Endothelial cell of umbilical vein (primary cell): Measurements from ENCODE around the gene LAMB2. TPM values are rescaled to one million over a fixed set of nuclear protein-coding genes. Genes with fewer than 3 reads are reported as not detected.

Experiments used
- BruUV-seq: library from RNA; stranded (reverse); fragments of 400-500 nt; replicated peaks from 2 replicates; lab custom pipeline; 2021; lab: Mats Ljungman, UMichigan
- CTCF ChIA-PET: fragments of 300-600, 350-600 bp; sonication (Branson Sonifier 250); formaldehyde crosslinking; loops from one replicate; lab custom pipeline; 2021; ENCODE audit warnings: antibody characterized with exemption, inconsistent platforms; lab: Charles Lee
- POLR2A ChIA-PET: fragments of 300-600, 350-600 bp; sonication (Branson Sonifier 250); formaldehyde crosslinking; loops from one replicate; lab custom pipeline; 2021; ENCODE audit warnings: antibody characterized with exemption, inconsistent platforms; lab: Charles Lee
- DNase-seq: peaks from one replicate; pipeline ENCODE4 v3.0.0-alpha.2; 2011; ENCODE audit warnings: low read depth, low spot score
- FAIRE-seq: peaks from 2 replicates; lab custom pipeline; 2011; peaks lifted over from hg19 to GRCh38; lab: Jason Lieb, UNC
- H2AFZ ChIP-seq: 2 replicates; pipeline ENCODE4 v1.6.0; 2012; ENCODE audit warnings: low read depth, low read length, control low read depth, inconsistent platforms
- H3K27ac ChIP-seq: 2 replicates; pipeline ENCODE4 v1.5.1; 2011; ENCODE audit warnings: low read depth, mild to moderate bottlenecking, control low read depth, low read length, moderate library complexity; ENCODE audit not compliant: insufficient read depth
- H3K27me3 ChIP-seq, 2 experiments: 2 replicates each; pipeline versions ENCODE4 v1.6.0 to v1.6.1; 2011; ENCODE audit warnings: low read length in 2 of 2, mixed read lengths in 1 of 2; ENCODE audit not compliant: control insufficient read depth in 2 of 2, insufficient read depth in 2 of 2
- H3K36me3 ChIP-seq, 2 experiments: 2 replicates in 1 of 2; 3 replicates in 1 of 2; pipeline ENCODE4 v1.5.1; 2011; ENCODE audit warnings: low read length in 2 of 2, mild to moderate bottlenecking in 1 of 2, moderate library complexity in 1 of 2; ENCODE audit not compliant: control insufficient read depth in 2 of 2, insufficient read depth in 2 of 2; ENCODE audit errors: extremely low read depth in 1 of 2
- H3K4me1 ChIP-seq: 3 replicates; pipeline ENCODE4 v1.5.1; 2011; ENCODE audit warnings: mild to moderate bottlenecking, low read length; ENCODE audit not compliant: control insufficient read depth, insufficient read depth; ENCODE audit errors: extremely low read depth
- H3K4me2 ChIP-seq: 2 replicates; pipeline ENCODE4 v1.6.1; 2011; ENCODE audit warnings: low read length, control low read depth, mixed read lengths; ENCODE audit not compliant: insufficient read depth
- H3K4me3 ChIP-seq, 3 experiments: fragments of 200-600 bp in 1 of 3; sonication (generic), shearing (Covaris generic) in 1 of 3; replicated peaks in 1 of 3; 2 replicates each; pipeline ENCODE4 v1.5.1; 2011 to 2016; ENCODE audit warnings: control low read depth in 3 of 3, low read length in 3 of 3, mild to moderate bottlenecking in 2 of 3, inconsistent platforms in 1 of 3, low read depth in 1 of 3, moderate library complexity in 1 of 3; ENCODE audit not compliant: insufficient read depth in 1 of 3
- H3K79me2 ChIP-seq: 2 replicates; pipeline ENCODE4 v1.6.0; 2012; ENCODE audit warnings: low read length, inconsistent platforms; ENCODE audit not compliant: control insufficient read depth, insufficient read depth
- H3K9ac ChIP-seq: replicated peaks from 2 replicates; pipeline ENCODE3; 2011; ENCODE audit warnings: low read length, control low read depth; ENCODE audit not compliant: insufficient read depth; ENCODE audit errors: extremely low read depth
- H3K9me1 ChIP-seq: replicated peaks from 3 replicates; pipeline ENCODE4 v1.6.0; 2011; ENCODE audit warnings: mild to moderate bottlenecking, low read length; ENCODE audit not compliant: control insufficient read depth, insufficient read depth; ENCODE audit errors: extremely low read depth
- H3K9me3 ChIP-seq: replicated peaks from 2 replicates; pipeline ENCODE4 v1.5.1; 2012; ENCODE audit warnings: low read length, inconsistent platforms; ENCODE audit not compliant: control insufficient read depth, insufficient read depth
- H4K20me1 ChIP-seq: replicated peaks from 2 replicates; pipeline ENCODE3; 2011; ENCODE audit warnings: mild to moderate bottlenecking, low read length; ENCODE audit not compliant: control insufficient read depth, insufficient read depth; ENCODE audit errors: extremely low read depth
- EZH2 ChIP-seq: IDR thresholded peaks from 2 replicates; pipeline ENCODE4 v1.6.1; 2012; ENCODE audit warnings: borderline replicate concordance, low read depth, mild to moderate bottlenecking, moderate library complexity, low read length, inconsistent platforms; ENCODE audit not compliant: severe bottlenecking
- FOS ChIP-seq: IDR thresholded peaks from 2 replicates; pipeline ENCODE4 v1.6.1; 2011; ENCODE audit warnings: mild to moderate bottlenecking, low read length, moderate library complexity, borderline replicate concordance; ENCODE audit not compliant: insufficient read depth
- GATA2 ChIP-seq: IDR thresholded peaks from 2 replicates; pipeline ENCODE4 v1.7.0; 2011; ENCODE audit warnings: low read depth, mild to moderate bottlenecking, moderate library complexity, mixed read lengths, low read length; ENCODE audit not compliant: insufficient read length, insufficient read depth
- JUN ChIP-seq: IDR thresholded peaks from 2 replicates; pipeline ENCODE4 v1.6.1; 2011; ENCODE audit warnings: borderline replicate concordance, low read depth; ENCODE audit not compliant: insufficient read length, insufficient read depth
- MYC ChIP-seq: IDR thresholded peaks from one replicate; pipeline ENCODE4 v1.6.1; 2011; ENCODE audit warnings: mild to moderate bottlenecking, low read depth, low read length
- POLR2A ChIP-seq: IDR thresholded peaks from 2 replicates; pipeline ENCODE4 v1.6.1; 2012; ENCODE audit warnings: low read depth, mild to moderate bottlenecking, control low read depth, low read length
- POLR2AphosphoS5 ChIP-seq: IDR thresholded peaks from 2 replicates; pipeline ENCODE4 v1.6.1; 2012; ENCODE audit warnings: low read depth, mild to moderate bottlenecking, control low read depth, low read length, moderate library complexity; ENCODE audit not compliant: insufficient read depth
- dilution Hi-C: fragments of 300-500 bp; cut with MboI; formaldehyde crosslinking; loops from one replicate; pipeline ENCODE4 v1.15.0; 2019; ENCODE audit warnings: low sequenced_read_pairs; ENCODE audit not compliant: extremely low pct_ligation_motif_present
- intact Hi-C: fragments of 100-400 bp; cut with micrococcal nuclease; formaldehyde crosslinking; loops from one replicate; pipeline ENCODE4 v1.10.0; 2022
- polyA plus RNA-seq, 4 experiments: library from polyadenylated mRNA; depleted of rRNA in 3 of 4; stranded (reverse) in 3 of 4; unstranded in 1 of 4; fragments of >200 nt; gene quantifications; 2 replicates each; pipeline versions ENCODE4 v1.2.1 to v1.2.3, GENCODE V29; 2011 to 2012; ENCODE audit warnings: missing spikeins in 1 of 4
- total RNA-seq: library from RNA; stranded (reverse); gene quantifications from 2 replicates; pipeline ENCODE4 v1.2.3, GENCODE V29; 2021
- TF ChIP-seq, protein P1 (sequence below), 2 donors: IDR thresholded peaks; 1 replicate in 1 of 2; 2 replicates in 1 of 2; pipeline ENCODE4 v1.5.1; 2011; ENCODE audit warnings: low read length in 2 of 2, mild to moderate bottlenecking in 2 of 2, moderate library complexity in 2 of 2, control low read depth in 1 of 2, inconsistent platforms in 1 of 2, low read depth in 1 of 2; ENCODE audit not compliant: insufficient read depth in 1 of 2; ENCODE audit errors: extremely low read depth in 1 of 2
- TF ChIP-seq, protein P2 (sequence below): IDR thresholded peaks from 2 replicates; pipeline ENCODE4 v1.6.1; 2011; ENCODE audit not compliant: insufficient read depth, insufficient read length

Gene LAMB2
- total and polyA plus RNA-seq, 2 donors (not counting 3 experiments of a cell fraction or from before 2014, with no cell fraction given), result 423 to 764 TPM

DNA sequence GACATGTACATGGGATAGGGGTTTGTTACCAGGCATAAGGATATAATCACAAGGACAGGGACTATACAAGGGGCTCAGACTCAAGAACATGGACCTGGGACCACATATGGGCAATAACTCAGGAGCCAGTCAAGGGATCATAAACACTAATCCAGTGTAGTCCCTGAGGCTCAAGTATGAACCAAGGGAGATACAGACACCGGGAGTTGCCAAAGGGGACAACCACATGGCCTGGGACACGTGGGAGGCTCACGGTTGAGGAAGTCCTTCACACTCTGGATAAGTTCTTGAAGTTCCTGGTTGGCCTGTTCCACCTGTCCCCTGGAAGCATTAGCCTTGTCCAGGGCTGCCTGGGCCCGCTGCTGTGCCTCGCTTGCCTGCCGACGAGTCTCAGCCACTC lies 10.4 kb downstream of the LAMB2 start:
- no peaks in the 10 kb centered on the region for H4K20me1 ChIP-seq
- H3K4me1 ChIP-seq, result peaks cover 12% of the 10 kb centered on the region
- H3K36me3 ChIP-seq, result peaks cover 7 to 59% of the 10 kb centered on the region in 2 experiments
- no peak for TF ChIP-seq JUN
- TF ChIP-seq POLR2AphosphoS5, result no peak
- no peak for TF ChIP-seq EZH2
- H3K4me3 ChIP-seq, result no peak overlapping the region
- BruUV-seq, result no TSS peak
- H3K9ac ChIP-seq, result no peak overlapping the region
- ChIA-PET POLR2A (no interaction called here), CTCF (interaction anchor here (1.1 kb wide), 2 partner anchors 10 to 327 kb away, joined by 3 read pairs; partner anchors contain the start of gene LAMB2)
- no peaks in the 10 kb centered on the region for H3K9me3 ChIP-seq
- no peaks in the 10 kb centered on the region for H3K27me3 ChIP-seq
- peaks cover 14% of the 10 kb centered on the region for H3K79me2 ChIP-seq
- dilution Hi-C loops, result no loop called here
- H3K27ac ChIP-seq, result no peak overlapping the region
- no peak for FAIRE-seq
- no peak overlapping the region for H3K4me2 ChIP-seq
- DNase-seq, result no peak
- no peaks in the 10 kb centered on the region for H3K9me1 ChIP-seq
- intact Hi-C loops, result no loop called here
- H2AFZ ChIP-seq, result no peak overlapping the region

DNA sequence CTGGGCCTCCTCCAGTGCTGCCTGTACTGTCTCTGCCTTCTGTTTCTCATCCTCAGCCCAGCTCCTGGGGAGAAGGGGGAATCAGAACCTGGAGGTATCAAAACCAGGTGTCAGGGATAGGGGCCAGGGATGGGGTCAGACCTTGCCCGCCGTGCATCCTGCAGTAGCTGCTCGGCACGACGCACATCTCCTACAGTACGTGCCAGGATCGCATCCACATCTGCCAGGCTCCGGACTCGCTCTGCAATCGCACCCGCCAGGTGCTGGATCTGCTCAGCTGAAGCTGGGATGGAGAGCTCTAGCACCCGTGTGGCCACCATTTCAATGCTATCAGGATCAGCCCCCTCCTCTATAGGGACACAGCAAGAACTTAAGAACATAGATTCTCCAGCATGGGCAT lies 10.8 kb downstream of the LAMB2 start:
- intact Hi-C loops, result no loop called here
- peaks cover 12% of the 10 kb centered on the region for H3K4me1 ChIP-seq
- no peak overlapping the region for H3K4me2 ChIP-seq
- H3K36me3 ChIP-seq, result peaks cover 7 to 63% of the 10 kb centered on the region in 2 experiments
- peaks cover 14% of the 10 kb centered on the region for H3K79me2 ChIP-seq
- ChIA-PET CTCF (interaction anchor here (1.1 to 2.5 kb wide), 4 partner anchors 10 to 327 kb away, joined by 3 to 19 read pairs (median 7); partner anchors contain the start of genes LAMB2 and QRICH1), POLR2A (interaction anchor here (1.7 kb wide), 1 partner anchor 29 kb away, joined by 7 read pairs; the partner anchor contains the start of gene QRICH1)
- TF ChIP-seq EZH2 (no peak), POLR2A (no peak), GATA2 (no peak), POLR2AphosphoS5 (no peak), JUN (no peak), MYC (no peak), FOS (no peak)
- TF ChIP-seq, protein P1, sequence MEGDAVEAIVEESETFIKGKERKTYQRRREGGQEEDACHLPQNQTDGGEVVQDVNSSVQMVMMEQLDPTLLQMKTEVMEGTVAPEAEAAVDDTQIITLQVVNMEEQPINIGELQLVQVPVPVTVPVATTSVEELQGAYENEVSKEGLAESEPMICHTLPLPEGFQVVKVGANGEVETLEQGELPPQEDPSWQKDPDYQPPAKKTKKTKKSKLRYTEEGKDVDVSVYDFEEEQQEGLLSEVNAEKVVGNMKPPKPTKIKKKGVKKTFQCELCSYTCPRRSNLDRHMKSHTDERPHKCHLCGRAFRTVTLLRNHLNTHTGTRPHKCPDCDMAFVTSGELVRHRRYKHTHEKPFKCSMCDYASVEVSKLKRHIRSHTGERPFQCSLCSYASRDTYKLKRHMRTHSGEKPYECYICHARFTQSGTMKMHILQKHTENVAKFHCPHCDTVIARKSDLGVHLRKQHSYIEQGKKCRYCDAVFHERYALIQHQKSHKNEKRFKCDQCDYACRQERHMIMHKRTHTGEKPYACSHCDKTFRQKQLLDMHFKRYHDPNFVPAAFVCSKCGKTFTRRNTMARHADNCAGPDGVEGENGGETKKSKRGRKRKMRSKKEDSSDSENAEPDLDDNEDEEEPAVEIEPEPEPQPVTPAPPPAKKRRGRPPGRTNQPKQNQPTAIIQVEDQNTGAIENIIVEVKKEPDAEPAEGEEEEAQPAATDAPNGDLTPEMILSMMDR (IDR thresholded peaks at IDR 0.05; ENCODE audit: extremely low read depth in 1 of 2, insufficient read depth in 1 of 2, low read depth in 1 of 2, low read length in 2 of 2), result no peak
- TF ChIP-seq, protein P2, sequence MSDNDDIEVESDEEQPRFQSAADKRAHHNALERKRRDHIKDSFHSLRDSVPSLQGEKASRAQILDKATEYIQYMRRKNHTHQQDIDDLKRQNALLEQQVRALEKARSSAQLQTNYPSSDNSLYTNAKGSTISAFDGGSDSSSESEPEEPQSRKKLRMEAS, result no peak
- no peak overlapping the region for H2AFZ ChIP-seq
- no peaks in the 10 kb centered on the region for H3K9me1 ChIP-seq
- H3K9me3 ChIP-seq, result no peaks in the 10 kb centered on the region
- H3K27ac ChIP-seq, result no peak overlapping the region
- BruUV-seq, result no TSS peak
- no peaks in the 10 kb centered on the region for H4K20me1 ChIP-seq
- dilution Hi-C loops, result no loop called here
- H3K4me3 ChIP-seq, result no peak overlapping the region
- DNase-seq, result no peak
- H3K27me3 ChIP-seq, result no peaks in the 10 kb centered on the region
- FAIRE-seq, result no peak
- no peak overlapping the region for H3K9ac ChIP-seq
